Measurements from ENCODE around the gene NFILZ. TPM values are rescaled to one million over a fixed set of nuclear protein-coding genes. Genes with fewer than 3 reads are reported as not detected.

Gene NFILZ
- total RNA-seq, 1 experiment from 2014 or later, result not detected

GRCh38 chr19:8601796-8602195 lies 28.6 kb upstream of the NFILZ start:
- Histone ChIP-seq H2AFZ (no peak overlapping the region), H3F3A (ENCODE audit: insufficient read depth, low read depth) (no peaks in the 10 kb centered on the region; the same call in 1 of the 2 replicates), H3K9me3 (ENCODE audit: insufficient read depth, low read depth) (peaks cover 6% of the 10 kb centered on the region; the same call in 1 of the 2 replicates), H3K27me3 (ENCODE audit: insufficient read depth, low read depth) (peaks cover 85% of the 10 kb centered on the region), H3K79me2 (ENCODE audit: low read depth) (no peaks in the 10 kb centered on the region), H3K4me2 (no peak overlapping the region), H3K27ac (no peak overlapping the region), H3K4me3 (no peak overlapping the region), H3K9me2 (ENCODE audit: insufficient read depth) (no peaks in the 10 kb centered on the region), H3K36me3 (ENCODE audit: low read depth) (no peaks in the 10 kb centered on the region), H4K20me1 (ENCODE audit: insufficient read depth) (no peaks in the 10 kb centered on the region), H3K4me1 (replicated peaks; ENCODE audit: insufficient read depth) (no peaks in the 10 kb centered on the region)
- no TSS peak for BruUV-seq (replicated peaks)
- DNase-seq, result peak in 1 of 2 experiments; percentile 47
- ChIA-PET CTCF (no interaction called here), POLR2A (ENCODE audit: unreplicated experiment) (no interaction called here)
- intact Hi-C loops (cut with micrococcal nuclease; ENCODE audit: unreplicated experiment), result no loop called here
- TF ChIP-seq CTCF (conservative IDR thresholded peaks at IDR 0.05) (no peak), EZH2 (IDR thresholded peaks at IDR 0.05; ENCODE audit: low read depth) (no peak)

DNA sequence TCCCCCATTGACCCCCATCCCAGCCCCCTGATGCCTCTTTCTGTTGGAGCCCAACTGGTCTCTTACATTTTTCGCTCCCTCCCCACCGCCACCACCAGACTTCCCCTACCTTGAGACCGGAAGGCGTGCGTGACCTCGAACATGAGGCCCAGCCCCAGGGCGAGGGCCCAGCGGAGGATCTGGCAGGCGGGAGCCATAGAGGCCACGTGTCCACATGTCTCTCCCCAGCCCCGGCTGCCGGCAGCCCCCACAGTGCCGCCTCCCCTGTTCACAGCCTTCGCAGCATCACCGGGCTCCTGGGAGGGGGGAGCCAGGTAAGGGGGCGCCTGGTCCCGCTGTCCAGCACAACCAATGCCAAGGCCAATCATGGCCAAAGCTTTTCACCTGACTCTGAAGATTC lies 24.9 kb upstream of the NFILZ start:
- CTCF ChIA-PET, result no interaction called here
- H3K27ac ChIP-seq, result no peak overlapping the region
- no peaks in the 10 kb centered on the region for H3K9me2 ChIP-seq (ENCODE audit: insufficient read depth)
- no TSS peak for BruUV-seq (replicated peaks)
- H3K4me2 ChIP-seq, result no peak overlapping the region
- DNase-seq, result no peak
- H3K27me3 ChIP-seq (ENCODE audit: insufficient read depth, low read depth), result peaks cover 66% of the 10 kb centered on the region
- no peaks in the 10 kb centered on the region for H3K36me3 ChIP-seq (ENCODE audit: low read depth)
- H3K79me2 ChIP-seq (ENCODE audit: low read depth), result no peaks in the 10 kb centered on the region
- POLR2A ChIA-PET (ENCODE audit: unreplicated experiment), result no interaction called here
- H3K9me3 ChIP-seq (ENCODE audit: insufficient read depth, low read depth), result peaks cover 6% of the 10 kb centered on the region; the same call in 1 of the 2 replicates
- H2AFZ ChIP-seq, result no peak overlapping the region
- intact Hi-C loops (cut with micrococcal nuclease; ENCODE audit: unreplicated experiment), result no loop called here
- TF ChIP-seq EZH2 (IDR thresholded peaks at IDR 0.05; ENCODE audit: low read depth) (no peak), CTCF (conservative IDR thresholded peaks at IDR 0.05) (no peak)
- H3K4me1 ChIP-seq (replicated peaks; ENCODE audit: insufficient read depth), result no peaks in the 10 kb centered on the region
- no peaks in the 10 kb centered on the region for H4K20me1 ChIP-seq (ENCODE audit: insufficient read depth)
- H3K4me3 ChIP-seq, result no peak overlapping the region
- no peaks in the 10 kb centered on the region; the same call in 1 of the 2 replicates for H3F3A ChIP-seq (ENCODE audit: insufficient read depth, low read depth)

DNA sequence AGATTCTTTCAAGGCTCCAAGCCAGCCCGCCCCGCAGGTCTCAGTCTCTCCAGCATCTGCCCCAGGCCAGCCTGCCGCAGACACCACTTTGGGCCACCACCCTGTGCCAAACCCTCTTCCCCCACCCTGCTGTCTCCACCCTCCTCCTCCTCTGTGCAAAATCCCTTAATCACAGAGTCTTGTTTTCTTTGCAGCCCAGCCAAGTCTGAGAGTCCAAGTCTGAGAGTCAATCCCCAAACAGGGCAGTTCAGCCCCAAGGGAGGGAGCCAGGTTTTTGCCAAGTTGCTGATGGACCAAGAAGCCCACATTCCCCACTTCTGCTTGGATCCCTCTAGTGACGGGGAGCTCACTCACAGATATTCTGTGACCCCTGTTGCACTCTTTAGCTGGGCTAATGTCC lies 23.0 kb upstream of the NFILZ start:
- Histone ChIP-seq H2AFZ (no peak overlapping the region), H3K9me2 (ENCODE audit: insufficient read depth) (no peaks in the 10 kb centered on the region), H3K4me3 (no peak overlapping the region), H3K27ac (no peak overlapping the region), H3K4me2 (no peak overlapping the region), H3K4me1 (replicated peaks; ENCODE audit: insufficient read depth) (no peaks in the 10 kb centered on the region), H3K27me3 (ENCODE audit: insufficient read depth, low read depth) (peaks cover 47% of the 10 kb centered on the region), H3K79me2 (ENCODE audit: low read depth) (no peaks in the 10 kb centered on the region), H3F3A (ENCODE audit: insufficient read depth, low read depth) (peaks cover 8% of the 10 kb centered on the region; the same call in 1 of the 2 replicates), H3K36me3 (ENCODE audit: low read depth) (no peaks in the 10 kb centered on the region), H4K20me1 (ENCODE audit: insufficient read depth) (no peaks in the 10 kb centered on the region), H3K9me3 (ENCODE audit: insufficient read depth, low read depth) (peaks cover 6% of the 10 kb centered on the region; the same call in 1 of the 2 replicates)
- no peak for DNase-seq
- TF ChIP-seq EZH2 (IDR thresholded peaks at IDR 0.05; ENCODE audit: low read depth) (no peak), CTCF (conservative IDR thresholded peaks at IDR 0.05) (no peak)
- intact Hi-C loops (cut with micrococcal nuclease; ENCODE audit: unreplicated experiment), result no loop called here
- CTCF ChIA-PET, result no interaction called here
- POLR2A ChIA-PET (ENCODE audit: unreplicated experiment), result no interaction called here
- BruUV-seq (replicated peaks), result no TSS peak
